Activated CD8-positive, alpha-beta memory T cell treated with anti-CD3 and anti-CD28 coated beads, Interleukin-2, amount 50 U/mL, for 1 hour (primary cell): ENCODE measurements around the gene LRRC56.
A peak's percentile ranks its signal among the peaks of the same experiment; 100 is the strongest.
"Not testable (repeated sequence)": the region's sequence is repeated elsewhere in the genome, so short reads cannot be mapped to it uniquely, and the experiment has no call there.

Experiments used
- DNase-seq: peaks from one replicate; pipeline ENCODE4 v3.0.0-alpha.2; 2020; ENCODE audit errors: extremely low read depth

Gene LRRC56

GRCh38 chr11:501683-502287 lies 35.5 kb upstream of the LRRC56 start:
- DNase-seq = no peak

- no peak for DNase-seq
Observed at GRCh38 chr11:502288-503178, 34.8 kb upstream of the LRRC56 start.

- no peak for DNase-seq
Observed at GRCh38 chr11:503179-503981, 33.9 kb upstream of the LRRC56 start.

- DNase-seq = no peak
Observed at GRCh38 chr11:504053-504993, 33.0 kb upstream of the LRRC56 start.

GRCh38 chr11:504994-505344 lies 32.4 kb upstream of the LRRC56 start:
- no peak for DNase-seq

GRCh38 chr11:506238-506994 lies 30.9 kb upstream of the LRRC56 start:
- DNase-seq = peak; percentile 87

- DNase-seq = peak; percentile 98
Observed at GRCh38 chr11:506995-507726, 30.2 kb upstream of the LRRC56 start, which contains the start of gene RNH1. RNH1 (minus strand) TSS chr11:507242; CDS start chr11:502162, 5,080 bp downstream.

GRCh38 chr11:507727-508515 lies 29.4 kb upstream of the LRRC56 start:
- no peak for DNase-seq

- DNase-seq = no peak
Observed at GRCh38 chr11:508956-509355, 28.4 kb upstream of the LRRC56 start.

GRCh38 chr11:512761-513595 lies 24.3 kb upstream of the LRRC56 start:
- DNase-seq = no peak

GRCh38 chr11:514606-515005 lies 22.7 kb upstream of the LRRC56 start:
- DNase-seq = no peak

GRCh38 chr11:515131-515530 lies 22.2 kb upstream of the LRRC56 start:
- no peak for DNase-seq

GRCh38 chr11:516400-516799 lies 20.9 kb upstream of the LRRC56 start:
- DNase-seq = no peak

- not testable (repeated sequence) for DNase-seq
Observed at GRCh38 chr11:516918-517685, 20.2 kb upstream of the LRRC56 start.

GRCh38 chr11:518463-519202 lies 18.7 kb upstream of the LRRC56 start:
- DNase-seq = peak; percentile 73

GRCh38 chr11:520428-521176 lies 16.7 kb upstream of the LRRC56 start:
- DNase-seq = no peak
